OCI-LY7 (cell line): ENCODE results near the gene KCNE4.

Experiments
- CTCF ChIP-seq: fragments of 200-600 bp; sonication (generic); conservative IDR thresholded peaks from 2 replicates; pipeline ENCODE4 v1.5.1; 2014; ENCODE audit warnings: mild to moderate bottlenecking, antibody characterized with exemption, low read length, moderate library complexity, mixed read lengths
- EZH2phosphoT487 ChIP-seq: fragments of 200-600 bp; sonication (generic); IDR thresholded peaks from 2 replicates; pipeline ENCODE4 v1.6.1; 2018; ENCODE audit warnings: low read depth, borderline replicate concordance, mild to moderate bottlenecking, mixed run types, antibody characterized with exemption, low read length, moderate library complexity, mixed read lengths

- TF ChIP-seq CTCF (no peak), EZH2phosphoT487 (no peak)
Measured at GRCh38 chr2:223050900-223051504, 988 bp upstream of the KCNE4 start.
